Activated T-cell treated with anti-CD3 and anti-CD28 coated beads for 24 hours (primary cell): ENCODE data around the gene MAZ.
"Not testable (repeated sequence)": the region's sequence is repeated elsewhere in the genome, so short reads cannot be mapped to it uniquely, and the experiment has no call there.

ENCODE experiments used
- DNase-seq: peaks from one replicate; pipeline ENCODE4 v3.0.0-alpha.2; 2020; ENCODE audit warnings: low read depth

Gene MAZ

GRCh38 chr16:29806099-29806579, at the start of gene MAZ:
Gene MAZ, plus strand, starts transcription at chr16:29806529. Its CDS starts 173 bp downstream, at chr16:29806702.
- DNase-seq: peak; percentile 71

DNA sequence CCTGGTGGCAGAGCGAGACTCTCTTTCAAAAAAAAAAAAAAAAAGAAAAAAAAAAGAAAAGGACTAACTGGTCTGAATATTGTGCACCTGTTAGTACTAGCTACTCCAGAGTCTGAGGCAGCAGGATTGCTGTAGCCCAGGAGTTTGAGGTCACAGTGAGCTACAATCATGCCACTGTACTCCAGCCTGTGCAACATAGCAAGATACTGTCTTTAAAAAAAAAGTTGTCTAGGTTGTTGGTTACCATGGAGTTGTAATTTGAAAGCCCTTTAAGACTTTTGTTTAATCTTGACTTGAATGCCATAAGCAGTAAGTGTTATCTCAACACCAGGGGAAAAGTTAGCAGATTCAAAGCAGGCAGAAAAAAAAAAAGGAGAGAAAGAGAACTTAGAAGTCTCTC, 49.7 kb upstream of the MAZ start:
- no peak for DNase-seq

GRCh38 chr16:29757086-29757485, 49.2 kb upstream of the MAZ start:
- not testable (repeated sequence) for DNase-seq

DNA sequence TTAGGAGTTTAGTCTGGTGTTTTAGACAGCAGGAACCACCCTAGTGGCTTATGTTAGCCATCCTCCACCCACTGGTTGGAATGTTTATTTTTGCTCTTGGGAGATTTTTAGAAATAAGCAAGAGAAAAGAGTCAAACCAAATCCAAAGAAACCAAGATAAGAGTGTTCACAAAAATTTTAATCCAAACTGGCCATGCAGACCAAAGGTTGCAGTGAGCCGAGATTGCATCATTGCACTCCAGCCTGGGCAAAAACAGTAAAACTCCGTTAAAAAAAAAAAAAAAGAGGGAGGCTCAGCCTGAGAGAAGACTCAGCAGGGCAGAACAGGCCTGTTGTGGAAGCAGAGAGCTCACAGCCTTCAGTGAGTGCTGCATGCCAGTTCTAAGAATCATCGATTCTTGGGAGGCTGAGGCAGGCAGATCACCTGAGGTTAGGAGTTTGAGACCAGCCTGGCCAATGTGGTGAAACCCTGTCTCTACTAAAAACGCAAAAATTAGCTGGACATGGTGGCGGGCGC, 48.3 kb upstream of the MAZ start:
- DNase-seq: no peak

GRCh38 chr16:29760567-29761279, 45.6 kb upstream of the MAZ start:
- DNase-seq: no peak

- not testable (repeated sequence) for DNase-seq
These were observed 45.1 kb upstream of the MAZ start for GRCh38 chr16:29761280-29761651.

GRCh38 chr16:29761882-29762281, 44.4 kb upstream of the MAZ start:
- no peak for DNase-seq

DNA sequence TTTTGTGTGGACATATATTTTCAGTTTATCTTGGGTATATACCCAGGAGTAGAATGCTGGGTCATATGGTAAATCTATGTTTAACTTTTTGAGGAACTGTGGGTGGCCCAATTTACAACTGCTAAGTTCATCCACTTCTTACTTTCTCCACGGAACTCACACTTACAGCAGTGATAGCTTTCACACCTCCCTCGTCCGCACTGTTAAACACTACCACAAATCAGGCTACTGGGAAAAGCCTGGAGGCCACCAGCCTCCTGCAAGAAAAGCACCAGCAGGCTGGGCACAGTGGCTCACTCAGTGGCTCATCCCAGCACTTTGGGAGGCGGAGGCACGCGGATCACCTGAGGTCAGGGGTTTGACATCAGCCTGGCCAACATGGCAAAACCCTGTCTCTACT, 43.0 kb upstream of the MAZ start:
- DNase-seq: no peak

GRCh38 chr16:29765167-29766032, 40.9 kb upstream of the MAZ start:
- DNase-seq: no peak

DNA sequence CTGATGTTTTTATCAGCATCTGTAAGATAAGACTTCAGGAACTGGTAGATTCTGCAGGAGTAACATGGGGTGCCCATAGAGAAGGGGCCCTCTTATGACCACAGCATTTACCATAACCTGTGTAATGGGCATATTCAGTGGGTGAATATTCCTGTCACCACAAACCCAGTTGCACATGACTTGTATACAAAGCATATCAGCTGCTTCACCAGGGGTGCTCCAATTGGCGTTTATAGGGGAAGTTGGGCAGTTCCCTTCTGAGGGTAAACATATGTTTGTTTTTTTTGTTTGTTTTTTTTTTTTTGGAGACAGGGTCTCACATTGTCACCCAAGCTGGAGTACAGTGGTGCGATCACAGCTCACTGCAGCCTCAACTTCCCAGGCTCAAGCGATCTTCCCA, 39.8 kb upstream of the MAZ start:
- no peak for DNase-seq

DNA sequence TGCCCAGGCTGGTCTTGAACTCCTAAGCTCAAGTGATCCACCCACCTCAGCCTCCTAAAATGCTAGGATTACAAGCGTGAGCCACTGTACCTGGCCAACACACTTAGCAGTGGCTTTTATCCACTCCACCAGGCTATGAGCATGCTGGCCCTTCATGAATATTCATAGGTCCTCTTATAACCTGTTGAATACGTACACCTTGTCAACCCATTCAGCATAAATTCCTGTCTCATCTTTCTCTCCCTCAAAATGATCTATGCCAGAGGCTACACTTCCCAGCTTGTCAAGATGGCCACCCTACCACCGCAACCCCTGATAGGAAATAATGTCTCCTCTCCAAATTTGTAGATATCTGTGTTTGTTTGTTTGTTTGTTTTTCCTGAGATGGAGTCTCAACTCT, 39.3 kb upstream of the MAZ start:
- no peak for DNase-seq

GRCh38 chr16:29769507-29769906, 36.8 kb upstream of the MAZ start:
- DNase-seq: no peak

- no peak for DNase-seq
These were observed 35.9 kb upstream of the MAZ start for GRCh38 chr16:29770250-29770929.

GRCh38 chr16:29772330-29772729, 34.0 kb upstream of the MAZ start:
- DNase-seq: not testable (repeated sequence)

DNA sequence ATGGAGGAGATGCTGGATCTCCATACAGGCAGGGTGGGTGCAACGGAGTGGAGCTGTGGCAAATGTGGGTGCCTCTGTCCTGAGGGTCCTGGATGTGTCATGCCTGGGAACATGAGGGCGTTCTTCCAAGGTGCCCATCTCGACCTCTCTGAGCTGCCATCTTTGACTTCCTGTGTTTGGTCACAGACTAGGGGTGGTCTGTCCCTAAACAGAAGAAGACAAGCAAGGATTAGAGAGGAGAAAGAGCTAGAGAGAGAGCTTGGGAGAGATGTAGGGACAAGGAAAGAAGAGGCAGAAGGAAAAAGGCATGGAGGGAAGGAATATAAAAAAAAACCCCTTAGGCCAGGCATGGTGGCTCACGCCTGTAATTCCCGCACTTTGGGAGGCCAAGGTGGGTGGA, 31.6 kb upstream of the MAZ start:
- DNase-seq: no peak

GRCh38 chr16:29775742-29776408, 30.5 kb upstream of the MAZ start:
- no peak for DNase-seq

DNA sequence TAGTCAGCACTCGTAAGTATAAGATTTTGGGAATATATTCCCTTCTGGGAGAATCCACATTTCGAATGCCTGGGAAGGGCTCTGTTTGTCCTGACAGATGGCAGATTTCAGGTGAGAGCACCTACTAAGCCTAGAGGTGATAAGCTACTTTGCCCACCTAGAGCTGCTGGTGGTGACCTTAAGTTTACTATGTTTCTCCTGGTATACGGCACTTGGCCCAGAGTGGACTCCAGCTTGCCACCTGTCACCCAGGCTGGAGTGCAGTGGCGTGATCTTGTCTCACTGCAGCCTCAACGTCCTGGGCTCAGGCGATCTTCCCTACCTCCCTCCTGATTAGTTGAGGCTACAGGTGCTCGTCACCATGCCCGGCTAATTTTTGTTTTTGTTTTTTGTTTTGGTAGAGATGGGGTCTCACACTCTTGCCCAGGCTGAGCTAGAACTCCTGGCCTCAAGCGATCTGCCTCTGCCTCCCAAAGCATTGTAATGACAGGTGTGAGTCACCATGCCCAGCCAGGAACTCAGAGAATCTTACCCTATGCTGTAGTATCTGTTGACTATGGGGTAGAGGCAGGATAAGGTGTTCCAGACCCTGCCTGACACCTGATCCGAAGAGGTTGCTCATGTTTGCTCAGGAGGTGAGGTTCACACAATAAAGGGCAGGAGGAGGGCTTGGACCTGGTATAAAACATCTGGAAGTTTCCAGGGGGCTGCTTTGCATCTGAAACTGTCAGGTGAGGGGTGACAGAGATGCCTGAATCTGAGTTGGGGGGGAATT, 28.6 kb upstream of the MAZ start, which contains the start of gene ZG16:
TSS of gene ZG16 (plus strand) at position 681 of the 775 bp plus-strand sequence. CDS start 1,011 bp downstream, outside the sequence.
- no peak for DNase-seq

DNA sequence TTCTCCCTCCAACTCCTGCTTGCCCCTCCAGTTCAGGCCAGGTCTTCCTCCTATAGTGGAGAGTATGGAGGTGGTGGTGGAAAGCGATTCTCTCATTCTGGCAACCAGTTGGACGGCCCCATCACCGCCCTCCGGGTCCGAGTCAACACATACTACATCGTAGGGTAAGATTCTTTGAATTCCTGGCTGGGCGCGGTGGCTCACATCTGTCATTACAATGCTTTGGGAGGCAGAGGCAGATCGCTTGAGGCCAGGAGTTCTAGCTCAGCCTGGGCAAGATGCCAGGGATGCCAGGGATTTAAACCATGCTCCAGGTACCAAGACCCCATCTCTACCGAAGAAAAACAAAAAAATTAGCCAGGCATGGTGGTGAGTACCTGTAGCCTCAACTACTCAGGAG, 26.9 kb upstream of the MAZ start:
- no peak for DNase-seq

GRCh38 chr16:29783094-29783953, 23.0 kb upstream of the MAZ start:
- not testable (repeated sequence) for DNase-seq

DNA sequence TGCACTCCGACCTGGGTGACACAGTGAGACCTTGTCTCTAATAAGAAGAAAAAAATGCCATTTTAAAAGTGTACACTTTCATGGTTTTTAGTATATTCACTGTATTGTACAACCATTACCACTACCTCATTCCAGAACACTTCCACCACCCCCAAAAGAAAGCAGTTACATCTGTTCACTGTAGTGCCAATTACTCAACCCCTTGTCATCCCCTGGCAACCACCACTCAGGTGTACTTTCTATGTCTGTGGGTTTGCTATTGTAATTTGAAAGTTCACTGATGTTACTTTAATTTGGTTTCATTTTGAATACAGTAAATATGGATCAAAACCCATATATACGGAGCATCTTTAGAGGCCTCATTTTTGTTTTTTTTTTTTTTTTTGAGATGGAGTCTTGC, 22.2 kb upstream of the MAZ start:
- DNase-seq: no peak
